ENCODE results near the gene TBC1D10B.

TBC1D10B gene

GRCh38 chr16:30351586-30352419 lies 18.5 kb downstream of the TBC1D10B start:
- H3K4me1 ChIP-seq = peaks cover 6% of the 10 kb centered on the region
- no peaks in the 10 kb centered on the region for H3K79me2 ChIP-seq
- no peaks in the 10 kb centered on the region for H3K27me3 ChIP-seq (ENCODE audit: control insufficient read depth, insufficient read depth, low read length)
- no peak overlapping the region for H3K27ac ChIP-seq
- no peak overlapping the region for H3K4me3 ChIP-seq (ENCODE audit: low read depth, low read length)
- no peaks in the 10 kb centered on the region for H3K9me3 ChIP-seq (ENCODE audit: control insufficient read depth, low read length)
- H3K36me3 ChIP-seq (ENCODE audit: control insufficient read depth, insufficient read depth, low read length) = no peaks in the 10 kb centered on the region
- no peak overlapping the region for H2AFZ ChIP-seq
- no peak for TF ChIP-seq CTCF (IDR thresholded peaks at IDR 0.05)
- H3K4me2 ChIP-seq (ENCODE audit: low read length) = no peak overlapping the region
- no peak overlapping the region for H3K9ac ChIP-seq

- no peaks in the 10 kb centered on the region for H3K36me3 ChIP-seq (ENCODE audit: control insufficient read depth, insufficient read depth, low read length)
- no peak overlapping the region for H2AFZ ChIP-seq
- no peak overlapping the region for H3K9ac ChIP-seq
- no peak overlapping the region for H3K4me2 ChIP-seq (ENCODE audit: low read length)
- H3K4me1 ChIP-seq = peaks cover 5% of the 10 kb centered on the region
- no peaks in the 10 kb centered on the region for H3K79me2 ChIP-seq
- no peak overlapping the region for H3K27ac ChIP-seq
- no peak overlapping the region for H3K4me3 ChIP-seq (ENCODE audit: low read depth, low read length)
- H3K27me3 ChIP-seq (ENCODE audit: control insufficient read depth, insufficient read depth, low read length) = no peaks in the 10 kb centered on the region
- TF ChIP-seq CTCF (IDR thresholded peaks at IDR 0.05) = no peak
- H3K9me3 ChIP-seq (ENCODE audit: control insufficient read depth, low read length) = no peaks in the 10 kb centered on the region
Observed at GRCh38 chr16:30351001-30351441, 19.3 kb downstream of the TBC1D10B start.

GRCh38 chr16:30350134-30350871 lies 20.0 kb downstream of the TBC1D10B start:
- H2AFZ ChIP-seq = no peak overlapping the region
- H3K36me3 ChIP-seq (ENCODE audit: control insufficient read depth, insufficient read depth, low read length) = no peaks in the 10 kb centered on the region
- H3K4me1 ChIP-seq = no peaks in the 10 kb centered on the region
- H3K4me2 ChIP-seq (ENCODE audit: low read length) = no peak overlapping the region
- no peak overlapping the region for H3K9ac ChIP-seq
- H3K79me2 ChIP-seq = no peaks in the 10 kb centered on the region
- no peaks in the 10 kb centered on the region for H3K9me3 ChIP-seq (ENCODE audit: control insufficient read depth, low read length)
- H3K27ac ChIP-seq = no peak overlapping the region
- no peak for TF ChIP-seq CTCF (IDR thresholded peaks at IDR 0.05)
- H3K27me3 ChIP-seq (ENCODE audit: control insufficient read depth, insufficient read depth, low read length) = no peaks in the 10 kb centered on the region
- no peak overlapping the region for H3K4me3 ChIP-seq (ENCODE audit: low read depth, low read length)

GRCh38 chr16:30349675-30350074 lies 20.6 kb downstream of the TBC1D10B start:
- H3K4me3 ChIP-seq (ENCODE audit: low read depth, low read length) = no peak overlapping the region
- no peaks in the 10 kb centered on the region for H3K79me2 ChIP-seq
- H3K9me3 ChIP-seq (ENCODE audit: control insufficient read depth, low read length) = no peaks in the 10 kb centered on the region
- no peaks in the 10 kb centered on the region for H3K4me1 ChIP-seq
- no peaks in the 10 kb centered on the region for H3K27me3 ChIP-seq (ENCODE audit: control insufficient read depth, insufficient read depth, low read length)
- H2AFZ ChIP-seq = no peak overlapping the region
- no peaks in the 10 kb centered on the region for H3K36me3 ChIP-seq (ENCODE audit: control insufficient read depth, insufficient read depth, low read length)
- H3K4me2 ChIP-seq (ENCODE audit: low read length) = no peak overlapping the region
- no peak overlapping the region for H3K27ac ChIP-seq
- TF ChIP-seq CTCF (IDR thresholded peaks at IDR 0.05) = no peak
- H3K9ac ChIP-seq = no peak overlapping the region

All from parathyroid adenoma (tissue), 2 donors.